CD14-positive monocyte (primary cell): Measurements from ENCODE around the gene CCDC85A. TPM values are rescaled to one million over a fixed set of nuclear protein-coding genes. Genes with fewer than 3 reads are reported as not detected.

Experiments used
- DNase-seq, 3 donors: peaks; one replicate each; pipeline ENCODE4 v3.0.0-alpha.2; 2011 to 2022
- H2AFZ ChIP-seq: 2 replicates; pipeline ENCODE4 v1.6.0; 2012; ENCODE audit warnings: mild to moderate bottlenecking, low read depth, low read length, inconsistent platforms; ENCODE audit not compliant: insufficient read depth, poor library complexity, severe bottlenecking
- H3K27ac ChIP-seq, 2 donors: 1 replicate in 1 of 2; 2 replicates in 1 of 2; pipeline ENCODE4 v1.5.1; 2012 to 2013; ENCODE audit warnings: low read length in 2 of 2, control low read depth in 1 of 2, inconsistent platforms in 1 of 2, low read depth in 1 of 2, mild to moderate bottlenecking in 1 of 2
- H3K27me3 ChIP-seq, 2 donors: one replicate each; pipeline versions ENCODE4 v1.6.0 to v1.6.1; 2011 to 2013; ENCODE audit warnings: low read length in 2 of 2; ENCODE audit not compliant: control insufficient read depth in 2 of 2, insufficient read depth in 2 of 2
- H3K36me3 ChIP-seq, 2 donors: replicated peaks in 1 of 2; 1 replicate in 1 of 2; 2 replicates in 1 of 2; pipeline versions ENCODE4 v1.5.1 to v1.6.1; 2012 to 2013; ENCODE audit warnings: low read length in 2 of 2, control low read depth in 1 of 2, inconsistent platforms in 1 of 2, mild to moderate bottlenecking in 1 of 2; ENCODE audit not compliant: insufficient read depth in 2 of 2, control insufficient read depth in 1 of 2
- H3K4me1 ChIP-seq, 2 donors: 1 replicate in 1 of 2; 2 replicates in 1 of 2; pipeline versions ENCODE4 v1.5.1 to v1.6.1; 2012 to 2013; ENCODE audit warnings: low read length in 2 of 2, control low read depth in 1 of 2, inconsistent platforms in 1 of 2, mild to moderate bottlenecking in 1 of 2, moderate library complexity in 1 of 2; ENCODE audit not compliant: insufficient read depth in 2 of 2, control insufficient read depth in 1 of 2
- H3K4me2 ChIP-seq: replicated peaks from 2 replicates; pipeline ENCODE3; 2012; ENCODE audit warnings: low read length, moderate library complexity, mild to moderate bottlenecking; ENCODE audit not compliant: poor library complexity, severe bottlenecking; ENCODE audit errors: extremely low read depth
- H3K4me3 ChIP-seq, 3 experiments: fragments of 200-600 bp in 1 of 3; sonication (generic) in 1 of 3; replicated peaks in 1 of 3; 1 replicate in 2 of 3; 2 replicates in 1 of 3; pipeline ENCODE4 v1.5.1; 2011 to 2013; ENCODE audit warnings: low read length in 3 of 3, mild to moderate bottlenecking in 3 of 3, control low read depth in 2 of 3, low read depth in 2 of 3, inconsistent platforms in 1 of 3, moderate library complexity in 1 of 3
- H3K79me2 ChIP-seq: 2 replicates; pipeline ENCODE4 v1.6.0; 2012; ENCODE audit warnings: mild to moderate bottlenecking, control low read depth, inconsistent platforms, low read length, moderate library complexity; ENCODE audit not compliant: insufficient read depth
- H3K9ac ChIP-seq: 2 replicates; pipeline ENCODE4 v1.6.0; 2017; ENCODE audit warnings: low read length, mild to moderate bottlenecking; ENCODE audit not compliant: insufficient read depth, poor library complexity, severe bottlenecking
- H3K9me3 ChIP-seq, 2 donors: replicated peaks in 1 of 2; 1 replicate in 1 of 2; 2 replicates in 1 of 2; pipeline versions ENCODE4 v1.5.1 to v1.6.1; 2012 to 2013; ENCODE audit warnings: low read length in 2 of 2, control low read depth in 1 of 2; ENCODE audit not compliant: control insufficient read depth in 1 of 2, insufficient read depth in 1 of 2
- H4K20me1 ChIP-seq: 2 replicates; pipeline ENCODE4 v1.6.0; 2012; ENCODE audit warnings: mild to moderate bottlenecking, low read length, control low read depth, moderate library complexity; ENCODE audit not compliant: insufficient read depth
- H3K27ac Mint-ChIP-seq, 7 donors: one replicate each; pipeline ENCODE4 v1.8.0; 2020; ENCODE audit warnings: mild to moderate bottlenecking in 7 of 7, mixed read lengths in 7 of 7, moderate library complexity in 6 of 7, inconsistent platforms in 2 of 7
- H3K27me3 Mint-ChIP-seq, 3 donors: one replicate each; pipeline ENCODE4 v1.8.0; 2021 to 2022; ENCODE audit warnings: low read depth in 3 of 3, mild to moderate bottlenecking in 3 of 3, mixed read lengths in 3 of 3, moderate library complexity in 3 of 3, inconsistent platforms in 1 of 3
- H3K36me3 Mint-ChIP-seq, 2 donors: one replicate each; pipeline ENCODE4 v1.8.0; 2020; ENCODE audit warnings: mixed read lengths in 2 of 2, inconsistent platforms in 1 of 2, mild to moderate bottlenecking in 1 of 2
- H3K4me1 Mint-ChIP-seq: one replicate; pipeline ENCODE4 v1.8.0; 2020; ENCODE audit warnings: mild to moderate bottlenecking, mixed read lengths
- H3K4me3 Mint-ChIP-seq, 2 donors: one replicate each; pipeline ENCODE4 v1.8.0; 2020; ENCODE audit warnings: mild to moderate bottlenecking in 2 of 2, mixed read lengths in 2 of 2, moderate library complexity in 1 of 2
- H3K9me3 Mint-ChIP-seq, 7 donors: one replicate each; pipeline ENCODE4 v1.8.0; 2020 to 2022; ENCODE audit warnings: mixed read lengths in 7 of 7, mild to moderate bottlenecking in 6 of 7, moderate library complexity in 6 of 7, inconsistent platforms in 2 of 7
- CTCF ChIP-seq: fragments of 200-600 bp; IDR thresholded peaks from one replicate; pipeline ENCODE4 v1.8.0; 2022; ENCODE audit warnings: antibody characterized with exemption, mild to moderate bottlenecking
- WGBS: methylation state at CpG from one replicate; pipeline ENCODE4 v1.1.5; 2013; ENCODE audit warnings: missing lambda C conversion rate; ENCODE audit not compliant: insufficient coverage; 5-methylcytosine and 5-hydroxymethylcytosine counted together
- intact Hi-C, 2 donors: fragments of 100-400 bp; cut with micrococcal nuclease; formaldehyde crosslinking; loops; one replicate each; pipeline versions ENCODE4 v1.15.0 to v1.15.1; 2023
- polyA plus RNA-seq, 3 donors: library from polyadenylated mRNA; depleted of rRNA in 1 of 3; unstranded in 2 of 3; stranded (reverse) in 1 of 3; fragments of 300-500 nt in 2 of 3; fragments of >200 nt in 1 of 3; fragmentation: Illumina TruSeq in 2 of 3; gene quantifications; 1 replicate in 2 of 3; 2 replicates in 1 of 3; pipeline ENCODE4 v1.2.3, GENCODE V29; 2012 to 2021

Gene CCDC85A
- polyA plus RNA-seq, 3 donors: not detected

- Mint-ChIP-seq H3K36me3 (no peaks in the 10 kb centered on the region), H3K4me1 (no peaks in the 10 kb centered on the region), H3K27me3 (peaks cover 0 to 7% (median 3%) of the 10 kb centered on the region in 3 donors), H3K9me3 (no peaks in the 10 kb centered on the region), H3K27ac (no peak overlapping the region), H3K4me3 (no peak overlapping the region)
- no peak for DNase-seq
- Histone ChIP-seq H3K27ac (no peak overlapping the region), H3K4me3 (no peak overlapping the region), H3K9me3 (no peaks in the 10 kb centered on the region), H3K79me2 (no peaks in the 10 kb centered on the region), H3K36me3 (no peaks in the 10 kb centered on the region), H3K4me2 (no peak overlapping the region), H2AFZ (no peak overlapping the region), H3K27me3 (no peaks in the 10 kb centered on the region), H3K4me1 (no peaks in the 10 kb centered on the region), H4K20me1 (no peaks in the 10 kb centered on the region), H3K9ac (no peak overlapping the region)
- 100% methylated on average over 1 of the region's 7 CpGs for WGBS
- intact Hi-C loops: no loop called here
- no peak for TF ChIP-seq CTCF
Measured at GRCh38 chr2:56197816-56198215, 14.0 kb downstream of the CCDC85A start.

GRCh38 chr2:56198936-56199335 lies 15.1 kb downstream of the CCDC85A start:
- H3K9me3 Mint-ChIP-seq: peaks cover 0 to 2% (median 0%) of the 10 kb centered on the region in 7 donors
- H3K4me2 ChIP-seq: no peak overlapping the region

More at GRCh38 chr2:56198936-56199335, 15.1 kb downstream of the CCDC85A start:
- H3K4me1 Mint-ChIP-seq: no peaks in the 10 kb centered on the region
- H3K9me3 ChIP-seq: no peaks in the 10 kb centered on the region
- H4K20me1 ChIP-seq: no peaks in the 10 kb centered on the region
- no peak overlapping the region for H3K27ac Mint-ChIP-seq
- WGBS: no CpG with 5 or more reads among the region's 1 CpG
- no peak overlapping the region for H3K4me3 Mint-ChIP-seq
- H3K27me3 ChIP-seq: no peaks in the 10 kb centered on the region
- no peaks in the 10 kb centered on the region for H3K79me2 ChIP-seq
- no peaks in the 10 kb centered on the region for H3K36me3 ChIP-seq
- no peaks in the 10 kb centered on the region for H3K4me1 ChIP-seq
- no peaks in the 10 kb centered on the region for H3K36me3 Mint-ChIP-seq
- H3K27me3 Mint-ChIP-seq: peaks cover 0 to 3% (median 3%) of the 10 kb centered on the region in 3 donors
- DNase-seq: no peak
- H3K27ac ChIP-seq: no peak overlapping the region
- intact Hi-C loops: no loop called here
- H3K4me3 ChIP-seq: no peak overlapping the region
- H2AFZ ChIP-seq: no peak overlapping the region
- no peak for TF ChIP-seq CTCF
- H3K9ac ChIP-seq: no peak overlapping the region
